Measurements from ENCODE around the gene CADM4.

- no peak for TF ChIP-seq CTCF (conservative IDR thresholded peaks at IDR 0.05; ENCODE audit: low read depth, low read length)
- no peak for TF ChIP-seq EZH2 (IDR thresholded peaks at IDR 0.05; ENCODE audit: borderline replicate concordance, low read depth, low read length, poor library complexity, severe bottlenecking)
Measured at GRCh38 chr19:43605875-43606568, 33.6 kb downstream of the CADM4 start.
